ENCODE results near the gene GRHL3.

- TF ChIP-seq CTCF (IDR thresholded peaks at IDR 0.05) (no peak), EZH2 (IDR thresholded peaks at IDR 0.05) (no peak), EZH2phosphoT487 (IDR thresholded peaks at IDR 0.05) (no peak)
Measured at GRCh38 chr1:24277420-24278169, 41.6 kb upstream of the GRHL3 start.

All from neural progenitor cell (in vitro differentiated cells).